Measurements from ENCODE around the gene BAIAP2L2. TPM values are rescaled to one million over a fixed set of nuclear protein-coding genes. Genes with fewer than 3 reads are reported as not detected.

The BAIAP2L2 gene
- total RNA-seq, 1 donor from 2014 or later = 1.6 TPM

DNA sequence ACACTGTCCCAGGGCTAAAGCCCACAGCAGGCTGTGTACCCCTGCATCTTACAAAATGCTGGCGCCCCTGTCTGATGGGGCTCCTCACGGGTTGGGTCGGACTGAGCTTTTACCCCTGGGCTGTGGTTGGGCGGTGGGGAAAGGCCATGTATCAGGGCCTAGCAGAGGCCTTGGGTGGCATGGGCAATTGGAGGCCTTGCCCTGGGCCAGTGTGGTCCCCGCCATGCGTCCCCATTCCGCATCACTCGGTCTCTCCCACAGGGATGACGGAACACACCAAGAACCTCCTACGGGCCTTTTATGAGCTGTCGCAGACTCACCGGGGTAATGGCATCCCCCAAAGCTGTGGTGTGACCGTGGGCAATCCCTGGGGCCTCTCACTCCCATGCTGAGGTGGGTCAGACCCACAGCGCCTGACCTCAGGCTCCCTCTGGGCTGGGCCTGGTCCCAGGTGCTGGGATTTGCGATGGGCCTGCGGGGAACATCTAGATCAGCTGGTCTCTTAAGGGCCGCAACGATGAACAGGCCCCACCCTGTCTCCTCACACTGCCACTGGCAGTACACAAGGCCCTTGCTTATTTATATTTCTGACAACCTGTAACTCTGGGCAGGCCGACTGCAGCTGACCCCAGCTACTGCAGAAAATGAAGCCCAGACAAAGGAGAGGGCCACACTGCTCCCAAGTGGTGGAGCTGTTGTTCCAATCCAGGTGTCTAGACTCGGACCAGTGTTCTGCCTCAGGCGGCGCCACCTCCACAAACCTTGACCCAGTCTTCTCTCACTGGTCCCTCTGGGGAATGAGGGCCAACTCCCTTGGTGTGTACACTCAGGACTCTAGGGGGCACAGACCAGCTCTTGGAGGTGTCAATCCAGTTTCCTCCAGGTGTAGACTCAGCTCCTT is 38.8 kb downstream of the BAIAP2L2 start:
- no peaks in the 10 kb centered on the region for H3K27me3 Mint-ChIP-seq (ENCODE audit: low read depth)
- no peak for DNase-seq (ENCODE audit: low spot score in 2 of 2, unreplicated experiment in 2 of 2)
- H3K27ac Mint-ChIP-seq = no peak overlapping the region
- no peak for TF ChIP-seq CTCF (IDR thresholded peaks at IDR 0.05; ENCODE audit: unreplicated experiment)
- H3K36me3 Mint-ChIP-seq = peaks cover 21% of the 10 kb centered on the region
- H3K4me3 Mint-ChIP-seq = no peak overlapping the region
- no peaks in the 10 kb centered on the region for H3K4me1 Mint-ChIP-seq
- no peaks in the 10 kb centered on the region for H3K9me3 Mint-ChIP-seq

DNA sequence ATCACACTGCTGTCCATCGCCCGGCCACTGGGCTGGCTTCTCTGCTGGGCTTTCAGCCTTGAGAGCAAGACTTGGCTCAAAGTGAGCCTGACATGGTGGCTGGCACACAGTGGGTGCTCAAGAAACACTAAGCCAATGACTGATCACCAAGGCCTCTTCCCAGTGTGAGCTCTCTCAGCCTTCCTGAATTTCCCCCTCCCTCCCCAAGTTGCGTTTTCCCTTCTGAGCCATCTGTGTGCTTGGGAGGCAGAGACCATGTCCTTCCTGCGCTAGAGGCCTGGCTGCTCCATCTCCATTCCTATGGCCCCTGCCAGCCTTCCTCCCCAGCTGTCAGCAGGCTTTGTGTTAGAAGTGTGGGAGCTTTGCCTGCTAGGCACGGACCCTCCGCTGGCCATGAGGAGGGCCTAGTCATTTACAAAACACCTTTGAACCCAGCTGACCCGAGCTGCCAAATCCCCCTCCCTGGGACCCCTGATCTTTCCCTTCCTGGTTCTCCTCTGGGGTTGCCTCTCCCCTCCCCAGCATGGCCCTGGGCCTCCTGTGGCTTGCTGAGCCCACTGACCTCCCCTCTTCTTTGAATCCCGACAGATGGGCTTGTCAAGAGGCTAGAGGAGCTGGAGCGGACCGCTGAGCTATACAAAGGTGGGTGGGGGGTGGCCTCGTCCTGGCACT is 40.1 kb downstream of the BAIAP2L2 start:
- no peaks in the 10 kb centered on the region for H3K27me3 Mint-ChIP-seq (ENCODE audit: low read depth)
- no peaks in the 10 kb centered on the region for H3K4me1 Mint-ChIP-seq
- peaks cover 25% of the 10 kb centered on the region for H3K36me3 Mint-ChIP-seq
- H3K27ac Mint-ChIP-seq = no peak overlapping the region
- H3K9me3 Mint-ChIP-seq = no peaks in the 10 kb centered on the region
- no peak for TF ChIP-seq CTCF (IDR thresholded peaks at IDR 0.05; ENCODE audit: unreplicated experiment)
- no peak overlapping the region for H3K4me3 Mint-ChIP-seq
- DNase-seq (ENCODE audit: low spot score in 2 of 2, unreplicated experiment in 2 of 2) = no peak

GRCh38 chr22:38069372-38070249 is 40.9 kb downstream of the BAIAP2L2 start:
- H3K27me3 Mint-ChIP-seq (ENCODE audit: low read depth) = no peaks in the 10 kb centered on the region
- DNase-seq (ENCODE audit: low spot score in 2 of 2, unreplicated experiment in 2 of 2) = no peak
- peaks cover 25% of the 10 kb centered on the region for H3K36me3 Mint-ChIP-seq
- no peak overlapping the region for H3K4me3 Mint-ChIP-seq
- H3K27ac Mint-ChIP-seq = no peak overlapping the region
- no peak for TF ChIP-seq CTCF (IDR thresholded peaks at IDR 0.05; ENCODE audit: unreplicated experiment)
- H3K9me3 Mint-ChIP-seq = no peaks in the 10 kb centered on the region
- H3K4me1 Mint-ChIP-seq = no peaks in the 10 kb centered on the region

DNA sequence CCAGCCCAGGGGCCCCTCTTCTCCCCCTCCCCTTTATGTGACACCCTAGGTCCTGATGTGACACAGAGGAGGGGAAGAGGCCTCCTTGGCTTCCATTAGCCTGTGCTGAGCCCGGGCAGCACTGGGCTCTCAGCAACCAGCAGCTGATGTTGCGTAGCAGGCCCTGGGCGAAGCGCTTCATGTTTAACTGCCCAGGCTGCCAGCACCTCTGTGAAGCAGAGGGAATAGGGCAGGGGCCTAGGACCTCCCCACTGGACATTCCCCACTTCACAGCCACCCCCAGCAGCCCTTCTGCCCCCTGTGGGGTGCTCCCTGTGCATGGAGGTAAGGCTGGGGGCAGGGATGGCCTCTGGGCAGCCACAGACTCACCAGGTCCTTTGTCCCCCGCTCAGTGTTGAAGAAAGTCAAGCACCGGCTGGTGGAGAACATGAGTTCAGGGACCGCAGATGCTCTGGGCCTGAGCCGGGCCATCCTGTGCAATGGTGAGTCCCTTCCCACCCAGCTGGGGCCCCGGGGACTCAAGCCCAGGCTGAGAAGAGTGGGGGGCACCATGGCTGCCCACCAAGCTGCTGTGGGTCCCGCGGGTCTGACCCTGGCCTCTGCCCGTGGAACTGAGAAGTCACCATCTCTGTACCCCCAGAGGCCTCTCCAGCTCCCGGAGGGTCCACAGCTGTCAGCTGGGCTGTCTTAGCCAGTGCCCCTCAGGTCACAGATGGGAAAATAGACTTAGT is 41.7 kb downstream of the BAIAP2L2 start:
- H3K9me3 Mint-ChIP-seq = no peaks in the 10 kb centered on the region
- H3K36me3 Mint-ChIP-seq = peaks cover 25% of the 10 kb centered on the region

More for the DNA sequence above, 41.7 kb downstream of the BAIAP2L2 start:
- H3K27me3 Mint-ChIP-seq (ENCODE audit: low read depth) = no peaks in the 10 kb centered on the region
- no peak overlapping the region for H3K27ac Mint-ChIP-seq
- H3K4me3 Mint-ChIP-seq = no peak overlapping the region
- no peak for DNase-seq (ENCODE audit: low spot score in 2 of 2, unreplicated experiment in 2 of 2)
- no peak for TF ChIP-seq CTCF (IDR thresholded peaks at IDR 0.05; ENCODE audit: unreplicated experiment)
- H3K4me1 Mint-ChIP-seq = no peaks in the 10 kb centered on the region

Measured in mesothelial cell of epicardium (in vitro differentiated cells).